Fibroblast of lung (primary cell): ENCODE measurements around the gene C2orf49.

Experiments
- CTCF ChIP-seq, 2 donors: IDR thresholded peaks in 1 of 2; conservative IDR thresholded peaks in 1 of 2; 1 replicate in 1 of 2; 2 replicates in 1 of 2; pipeline ENCODE4 v1.5.1; 2011 to 2012; ENCODE audit warnings: low read length in 2 of 2, control low read depth in 1 of 2, inconsistent platforms in 1 of 2, low read depth in 1 of 2, mild to moderate bottlenecking in 1 of 2
- EZH2 ChIP-seq: IDR thresholded peaks from 2 replicates; pipeline ENCODE4 v1.5.1; 2012; ENCODE audit warnings: low read length, control low read depth, mild to moderate bottlenecking; ENCODE audit errors: missing control alignments

- no peak for TF ChIP-seq CTCF (conservative IDR thresholded peaks at IDR 0.05 in 1 of 2, IDR thresholded peaks at IDR 0.05 in 1 of 2; ENCODE audit: low read depth in 1 of 2, low read length in 2 of 2)
- no peak for TF ChIP-seq EZH2
Measured at GRCh38 chr2:105361102-105361889, 24.0 kb downstream of the C2orf49 start.
